ENCODE data around the gene THBS2. TPM values are rescaled to one million over a fixed set of nuclear protein-coding genes. Genes with fewer than 3 reads are reported as not detected.
"Not testable (repeated sequence)": the region's sequence is repeated elsewhere in the genome, so short reads cannot be mapped to it uniquely, and the experiment has no call there.

Gene THBS2
- total RNA-seq, 2 experiments from 2014 or later, result not detected

GRCh38 chr6:169271158-169271876 is 17.7 kb upstream of the THBS2 start:
- ATAC-seq (no peak), DNase-seq (no peak)
- H3K4me1 Mint-ChIP-seq, result no peaks in the 10 kb centered on the region
- POLR2A ChIA-PET, result no interaction called here
- H3K27me3 Mint-ChIP-seq, result no peaks in the 10 kb centered on the region
- no peak overlapping the region for H3K4me3 Mint-ChIP-seq
- intact Hi-C loops (cut with DNase I, micrococcal nuclease), result no loop called here
- CTCF ChIA-PET, result no interaction called here
- H3K36me3 Mint-ChIP-seq (ENCODE audit: low read depth), result no peaks in the 10 kb centered on the region
- H3K27ac Mint-ChIP-seq, result no peak overlapping the region
- H3K9me3 Mint-ChIP-seq (ENCODE audit: low read depth), result no peaks in the 10 kb centered on the region

DNA sequence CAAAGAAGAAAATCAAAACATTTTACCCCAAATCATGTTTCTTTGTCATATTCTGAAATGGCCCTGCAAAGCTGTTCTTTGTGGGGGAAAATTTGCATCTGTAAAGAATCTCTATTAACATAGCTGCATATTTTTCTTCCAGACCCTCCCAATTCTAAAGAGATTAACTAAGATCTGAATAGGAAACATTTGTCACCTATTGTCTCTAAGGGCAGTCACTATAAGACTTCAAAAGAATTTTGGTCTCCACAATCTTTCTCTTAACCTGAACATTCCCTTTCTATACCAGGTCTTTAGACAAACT is 16.4 kb upstream of the THBS2 start:
- CTCF ChIA-PET; H3K27ac Mint-ChIP-seq; ATAC-seq; intact Hi-C loops (cut with DNase I, micrococcal nuclease); H3K36me3 Mint-ChIP-seq (ENCODE audit: low read depth); H3K27me3 Mint-ChIP-seq; H3K4me1 Mint-ChIP-seq; H3K4me3 Mint-ChIP-seq; H3K9me3 Mint-ChIP-seq (ENCODE audit: low read depth); DNase-seq; POLR2A ChIA-PET: not testable (repeated sequence)

- Mint-ChIP-seq H3K27ac (no peak overlapping the region), H3K27me3 (no peaks in the 10 kb centered on the region), H3K36me3 (ENCODE audit: low read depth) (no peaks in the 10 kb centered on the region), H3K4me3 (no peak overlapping the region), H3K4me1 (no peaks in the 10 kb centered on the region), H3K9me3 (ENCODE audit: low read depth) (no peaks in the 10 kb centered on the region)
- intact Hi-C loops (cut with DNase I, micrococcal nuclease), result no loop called here
- ATAC-seq, result no peak
- CTCF ChIA-PET, result no interaction called here
- POLR2A ChIA-PET, result no interaction called here
- no peak for DNase-seq
Measured at GRCh38 chr6:169269180-169270076, 15.8 kb upstream of the THBS2 start.

- ChIA-PET POLR2A (no interaction called here), CTCF (no interaction called here)
- Mint-ChIP-seq H3K36me3 (ENCODE audit: low read depth) (no peaks in the 10 kb centered on the region), H3K27ac (no peak overlapping the region), H3K27me3 (no peaks in the 10 kb centered on the region), H3K4me3 (no peak overlapping the region), H3K9me3 (ENCODE audit: low read depth) (no peaks in the 10 kb centered on the region), H3K4me1 (no peaks in the 10 kb centered on the region)
- intact Hi-C loops (cut with DNase I, micrococcal nuclease), result no loop called here
- ATAC-seq (no peak), DNase-seq (no peak)
Measured at GRCh38 chr6:169268276-169268675, 14.6 kb upstream of the THBS2 start.

GRCh38 chr6:169266746-169267591 is 13.3 kb upstream of the THBS2 start:
- ATAC-seq, result no peak

GRCh38 chr6:169266261-169266660 is 12.6 kb upstream of the THBS2 start:
- intact Hi-C loops (cut with DNase I, micrococcal nuclease), result no loop called here
- Mint-ChIP-seq H3K4me1 (no peaks in the 10 kb centered on the region), H3K27ac (no peak overlapping the region), H3K27me3 (no peaks in the 10 kb centered on the region), H3K9me3 (ENCODE audit: low read depth) (no peaks in the 10 kb centered on the region), H3K36me3 (ENCODE audit: low read depth) (no peaks in the 10 kb centered on the region), H3K4me3 (no peak overlapping the region)
- DNase-seq (no peak), ATAC-seq (no peak)
- ChIA-PET POLR2A (no interaction called here), CTCF (interaction anchor here (0.7 kb wide), 1 partner anchor 14 kb away, joined by 3 read pairs; no protein-coding TSS in a partner anchor)

More at GRCh38 chr6:169266746-169267591, 13.3 kb upstream of the THBS2 start:
- H3K4me1 Mint-ChIP-seq, result no peaks in the 10 kb centered on the region
- H3K27me3 Mint-ChIP-seq, result no peaks in the 10 kb centered on the region
- no peak overlapping the region for H3K4me3 Mint-ChIP-seq
- H3K9me3 Mint-ChIP-seq (ENCODE audit: low read depth), result no peaks in the 10 kb centered on the region
- CTCF ChIA-PET, result no interaction called here
- DNase-seq, result no peak
- no peak overlapping the region for H3K27ac Mint-ChIP-seq
- H3K36me3 Mint-ChIP-seq (ENCODE audit: low read depth), result no peaks in the 10 kb centered on the region
- intact Hi-C loops (cut with DNase I, micrococcal nuclease), result no loop called here
- POLR2A ChIA-PET, result no interaction called here

GRCh38 chr6:169265486-169266131 is 12.0 kb upstream of the THBS2 start:
- Mint-ChIP-seq H3K4me1 (no peaks in the 10 kb centered on the region), H3K36me3 (ENCODE audit: low read depth) (no peaks in the 10 kb centered on the region), H3K27ac (no peak overlapping the region), H3K27me3 (no peaks in the 10 kb centered on the region), H3K4me3 (no peak overlapping the region), H3K9me3 (ENCODE audit: low read depth) (no peaks in the 10 kb centered on the region)
- ChIA-PET POLR2A (no interaction called here), CTCF (interaction anchor here (0.7 kb wide), 1 partner anchor 13 kb away, joined by 3 read pairs; no protein-coding TSS in a partner anchor)
- DNase-seq (no peak), ATAC-seq (no peak)
- intact Hi-C loops (cut with DNase I, micrococcal nuclease), result no loop called here

GRCh38 chr6:169263836-169264608 is 10.4 kb upstream of the THBS2 start:
- no peaks in the 10 kb centered on the region for H3K4me1 Mint-ChIP-seq
- ATAC-seq (no peak), DNase-seq (no peak)
- CTCF ChIA-PET, result interaction anchor here (0.7 kb wide), 1 partner anchor 36 kb away, joined by 4 read pairs; no protein-coding TSS in a partner anchor
- POLR2A ChIA-PET, result no interaction called here
- no peaks in the 10 kb centered on the region for H3K36me3 Mint-ChIP-seq (ENCODE audit: low read depth)
- no peaks in the 10 kb centered on the region for H3K27me3 Mint-ChIP-seq
- H3K4me3 Mint-ChIP-seq, result no peak overlapping the region
- no peak overlapping the region for H3K27ac Mint-ChIP-seq
- no peaks in the 10 kb centered on the region for H3K9me3 Mint-ChIP-seq (ENCODE audit: low read depth)
- intact Hi-C loops (cut with DNase I, micrococcal nuclease), result no loop called here

DNA sequence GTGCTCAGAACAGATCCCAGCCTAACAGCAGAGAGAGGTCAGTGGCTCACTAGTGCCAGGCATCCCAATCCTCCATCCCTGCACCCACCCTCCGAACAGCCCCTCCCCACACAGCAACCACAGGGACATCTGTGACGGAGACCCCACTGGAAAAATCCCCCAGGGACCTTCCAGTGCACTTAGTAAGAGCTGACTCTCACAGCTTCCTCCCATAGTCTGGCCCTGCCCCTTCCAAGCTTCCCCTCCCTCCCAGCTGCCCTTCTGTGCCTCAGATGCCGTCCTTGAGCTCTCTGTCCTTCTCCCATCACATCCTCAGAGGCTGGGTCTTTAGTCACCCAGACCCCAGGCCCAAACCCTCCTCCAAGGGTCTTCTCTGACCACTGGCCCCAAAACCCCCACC is 9.7 kb upstream of the THBS2 start:
- Mint-ChIP-seq H3K36me3 (ENCODE audit: low read depth) (no peaks in the 10 kb centered on the region), H3K27ac (no peak overlapping the region), H3K4me3 (no peak overlapping the region), H3K27me3 (no peaks in the 10 kb centered on the region), H3K4me1 (no peaks in the 10 kb centered on the region), H3K9me3 (ENCODE audit: low read depth) (no peaks in the 10 kb centered on the region)
- CTCF ChIA-PET, result no interaction called here
- no peak for ATAC-seq
- intact Hi-C loops (cut with DNase I, micrococcal nuclease), result no loop called here
- POLR2A ChIA-PET, result no interaction called here
- no peak for DNase-seq

- H3K4me3 Mint-ChIP-seq; CTCF ChIA-PET; H3K4me1 Mint-ChIP-seq; H3K36me3 Mint-ChIP-seq (ENCODE audit: low read depth); intact Hi-C loops (cut with DNase I, micrococcal nuclease); H3K27me3 Mint-ChIP-seq; H3K9me3 Mint-ChIP-seq (ENCODE audit: low read depth); H3K27ac Mint-ChIP-seq; ATAC-seq; DNase-seq; POLR2A ChIA-PET: not testable (repeated sequence)
Measured at GRCh38 chr6:169262602-169263001, 9.0 kb upstream of the THBS2 start.

DNA sequence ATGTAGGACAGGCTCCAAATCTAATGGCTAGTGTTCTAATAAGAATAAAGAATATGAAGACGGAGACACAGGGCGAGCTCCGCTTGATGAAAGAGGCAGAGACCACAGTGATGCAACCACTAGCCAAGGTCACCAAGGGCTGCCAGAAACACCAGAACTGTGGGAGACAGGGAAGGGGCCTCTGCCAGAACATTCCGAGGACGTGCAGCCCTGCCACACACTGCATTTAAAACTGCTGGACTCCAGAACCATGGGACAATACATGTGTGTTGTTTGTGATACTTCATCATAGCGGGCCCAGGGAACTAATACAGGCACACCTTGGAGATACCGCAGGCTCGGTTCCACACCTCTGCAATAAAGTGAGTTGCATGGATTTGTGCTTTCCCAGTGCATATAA is 2.9 kb upstream of the THBS2 start:
- ATAC-seq, result no peak
- no peak for DNase-seq
- Mint-ChIP-seq H3K36me3 (ENCODE audit: low read depth) (no peaks in the 10 kb centered on the region), H3K4me1 (peaks cover 18% of the 10 kb centered on the region), H3K4me3 (no peak overlapping the region), H3K27ac (no peak overlapping the region), H3K27me3 (peaks cover 42% of the 10 kb centered on the region), H3K9me3 (ENCODE audit: low read depth) (no peaks in the 10 kb centered on the region)
- intact Hi-C loops (cut with DNase I, micrococcal nuclease), result no loop called here
- ChIA-PET POLR2A (no interaction called here), CTCF (no interaction called here)
